ENCODE measurements around the gene LCN6. TPM values are rescaled to one million over a fixed set of nuclear protein-coding genes. Genes with fewer than 3 reads are reported as not detected.

Gene LCN6
- total and polyA plus RNA-seq, 9 of the 15 experiments (the other 6 are each of a cell fraction or from before 2014, with no cell fraction given) = 0.10 to 0.45 (median 0.37) TPM; not detected in 5

GRCh38 chr9:136711751-136712689 is 36.3 kb downstream of the LCN6 start, which contains the start of gene DIPK1B (continued):
- no peak for TF ChIP-seq ZNF609 (CRISPR knock-in tag; IDR thresholded peaks at IDR 0.05; ENCODE audit: borderline replicate concordance)
- TF ChIP-seq RBFOX2 (IDR thresholded peaks at IDR 0.05; ENCODE audit: low read depth, low read length) = no peak
- TF ChIP-seq CEBPB (tag; IDR thresholded peaks at IDR 0.05) = no peak
- no peak for TF ChIP-seq EP400 (IDR thresholded peaks at IDR 0.05)
- no peak for TF ChIP-seq PHB (CRISPR knock-in tag; IDR thresholded peaks at IDR 0.05)
- TF ChIP-seq RAD21 (CRISPR knock-in tag; conservative IDR thresholded peaks at IDR 0.05 in 1 of 2, IDR thresholded peaks at IDR 0.05 in 1 of 2) = 0 out of 4 replicates have a peak, but pooled peaks of 1 of the 2 experiments have one; percentile 17
- TF ChIP-seq TEAD4 (IDR thresholded peaks at IDR 0.05; ENCODE audit: low read length) = no peak
- TF ChIP-seq TEAD4 (CRISPR knock-in tag; IDR thresholded peaks at IDR 0.05; ENCODE audit: borderline replicate concordance) = no peak
- peak; percentile 31; the same call in 1 of the 2 replicates for TF ChIP-seq GABPB1 (CRISPR knock-in tag; IDR thresholded peaks at IDR 0.05)
- TF ChIP-seq CCNT2 (IDR thresholded peaks at IDR 0.05; ENCODE audit: borderline replicate concordance, extremely low read depth, insufficient read length, low read depth, low read length) = no peak
- no peak for TF ChIP-seq MLX (CRISPR knock-in tag; conservative IDR thresholded peaks at IDR 0.05)
- TF ChIP-seq ZMIZ1 (IDR thresholded peaks at IDR 0.05; ENCODE audit: low read depth in 2 of 2, low read length in 2 of 2) = no peak
- TF ChIP-seq ZSCAN32 (CRISPR knock-in tag; IDR thresholded peaks at IDR 0.05) = no peak
- TF ChIP-seq CTCFL (IDR thresholded peaks at IDR 0.05; ENCODE audit: borderline replicate concordance, insufficient read depth, low read depth, low read length, poor library complexity, severe bottlenecking) = no peak

Measured in K562 (cell line).